Prostate gland (tissue), 2 donors: Measurements from ENCODE around the gene NABP2.
"Not testable (repeated sequence)": the region's sequence is repeated elsewhere in the genome, so short reads cannot be mapped to it uniquely, and the experiment has no call there.

ENCODE experiments used
- POLR2A ChIP-seq: fragments of 450-650 bp; IDR thresholded peaks from one replicate; pipeline ENCODE4 v1.6.1; 2016; ENCODE audit warnings: antibody characterized with exemption, mild to moderate bottlenecking
- TF ChIP-seq, protein P1 (sequence below), 4 experiments: fragments of 200-600 bp in 2 of 4; fragments of 450-650 bp in 2 of 4; sonication (generic) in 2 of 4; IDR thresholded peaks; 1 replicate in 3 of 4; 2 replicates in 1 of 4; pipeline ENCODE4 v1.5.1; 2016 to 2019; ENCODE audit warnings: antibody characterized with exemption in 4 of 4, mild to moderate bottlenecking in 2 of 4, moderate library complexity in 2 of 4

DNA sequence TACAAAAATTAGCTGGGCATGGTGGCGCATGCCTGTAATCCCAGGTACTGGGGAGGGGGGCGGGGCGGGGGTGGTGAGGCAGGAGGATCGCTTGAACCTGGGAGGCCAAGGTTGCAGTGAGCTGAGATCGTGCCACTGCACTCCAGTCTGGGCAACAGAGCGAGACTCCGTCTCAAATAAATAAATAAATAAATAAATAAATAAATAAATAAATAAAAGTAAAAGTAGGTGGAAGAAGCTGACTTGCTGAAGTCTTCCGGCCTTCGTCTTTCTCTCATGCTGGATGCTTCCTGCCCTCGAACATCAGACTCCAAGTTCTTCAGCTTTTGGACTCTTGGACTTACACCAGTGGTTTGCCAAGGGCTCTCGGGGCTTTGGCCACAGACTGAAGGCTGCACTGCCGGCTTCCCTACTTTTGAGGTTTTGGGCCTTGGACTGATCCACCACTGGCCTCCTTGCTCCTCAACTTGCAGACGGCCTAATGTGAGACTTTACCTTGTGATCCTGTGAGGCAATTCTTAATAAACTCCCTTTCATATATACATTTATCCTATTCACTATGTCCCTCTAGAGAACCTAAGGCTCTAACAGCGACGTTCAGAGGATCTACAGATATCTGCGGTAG is 42.0 kb downstream of the NABP2 start:
- not testable (repeated sequence) for TF ChIP-seq POLR2A
- TF ChIP-seq, protein P1, sequence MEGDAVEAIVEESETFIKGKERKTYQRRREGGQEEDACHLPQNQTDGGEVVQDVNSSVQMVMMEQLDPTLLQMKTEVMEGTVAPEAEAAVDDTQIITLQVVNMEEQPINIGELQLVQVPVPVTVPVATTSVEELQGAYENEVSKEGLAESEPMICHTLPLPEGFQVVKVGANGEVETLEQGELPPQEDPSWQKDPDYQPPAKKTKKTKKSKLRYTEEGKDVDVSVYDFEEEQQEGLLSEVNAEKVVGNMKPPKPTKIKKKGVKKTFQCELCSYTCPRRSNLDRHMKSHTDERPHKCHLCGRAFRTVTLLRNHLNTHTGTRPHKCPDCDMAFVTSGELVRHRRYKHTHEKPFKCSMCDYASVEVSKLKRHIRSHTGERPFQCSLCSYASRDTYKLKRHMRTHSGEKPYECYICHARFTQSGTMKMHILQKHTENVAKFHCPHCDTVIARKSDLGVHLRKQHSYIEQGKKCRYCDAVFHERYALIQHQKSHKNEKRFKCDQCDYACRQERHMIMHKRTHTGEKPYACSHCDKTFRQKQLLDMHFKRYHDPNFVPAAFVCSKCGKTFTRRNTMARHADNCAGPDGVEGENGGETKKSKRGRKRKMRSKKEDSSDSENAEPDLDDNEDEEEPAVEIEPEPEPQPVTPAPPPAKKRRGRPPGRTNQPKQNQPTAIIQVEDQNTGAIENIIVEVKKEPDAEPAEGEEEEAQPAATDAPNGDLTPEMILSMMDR (IDR thresholded peaks at IDR 0.05): not testable (repeated sequence)
